ENCODE results near the gene HDAC9. TPM values are rescaled to one million over a fixed set of nuclear protein-coding genes. Genes with fewer than 3 reads are reported as not detected.

HDAC9 gene
- polyA plus RNA-seq, 1 of the 3 experiments (the other 2 are of a cell fraction): 11.6 TPM

- 48% methylated on average over 1 of the region's 1 CpG for WGBS (ENCODE audit: low lambda C conversion rate)
- ChIA-PET POLR2A (no interaction called here), CTCF (no interaction called here)
Observed at GRCh38 chr7:18619311-18619710, 123.8 kb downstream of the HDAC9 start.

GRCh38 chr7:18623389-18623788 lies 127.8 kb downstream of the HDAC9 start:
- peaks cover 0 to 10% of the 10 kb centered on the region in 2 experiments; a peak in 2 of 4 replicates for H3K4me1 ChIP-seq (ENCODE audit: control insufficient read depth in 1 of 2, insufficient read depth in 2 of 2, low read depth in 1 of 2, low read length in 1 of 2)
- no peak overlapping the region for H3K4me3 ChIP-seq (ENCODE audit: low read depth in 2 of 2, low read length in 1 of 2)
- CTCF ChIA-PET: interaction anchor here (0.7 to 2.6 kb wide), 2 partner anchors 21 to 43 kb away, joined by 3 to 9 read pairs; no protein-coding TSS in a partner anchor
- no peak overlapping the region for H2AFZ ChIP-seq (ENCODE audit: low read depth)
- H3K27me3 ChIP-seq (ENCODE audit: insufficient read depth): no peaks in the 10 kb centered on the region
- H3K9ac ChIP-seq: no peak overlapping the region
- no peaks in the 10 kb centered on the region; the same call in 1 of the 2 replicates for H3K79me2 ChIP-seq (ENCODE audit: insufficient read depth)
- no peak overlapping the region for H3K4me2 ChIP-seq
- DNase-seq: no peak
- peaks cover 1% of the 10 kb centered on the region for H3F3A ChIP-seq (replicated peaks; ENCODE audit: insufficient read depth)
- TF ChIP-seq RCOR1 (IDR thresholded peaks at IDR 0.05; ENCODE audit: low read length) (no peak), NRF1 (IDR thresholded peaks at IDR 0.05; ENCODE audit: low read depth, low read length) (no peak), FOSL2 (IDR thresholded peaks at IDR 0.05; ENCODE audit: borderline replicate concordance, low read depth) (no peak)
- no peaks in the 10 kb centered on the region for H3K9me2 ChIP-seq
- no peak overlapping the region for H3K27ac ChIP-seq (ENCODE audit: low read depth in 2 of 2, low read length in 1 of 2)
- H3K9me3 ChIP-seq: no peaks in the 10 kb centered on the region
- no peaks in the 10 kb centered on the region for H4K20me1 ChIP-seq (ENCODE audit: insufficient read depth)
- 95% methylated on average over 3 of the region's 3 CpGs for WGBS (ENCODE audit: low lambda C conversion rate)
- POLR2A ChIA-PET: no interaction called here
- H3K36me3 ChIP-seq (replicated peaks in 1 of 2; ENCODE audit: control insufficient read depth in 1 of 2, insufficient read depth in 2 of 2, low read length in 1 of 2): peaks cover 66 to 74% of the 10 kb centered on the region in 2 experiments

More at GRCh38 chr7:18619311-18619710, 123.8 kb downstream of the HDAC9 start:
- Histone ChIP-seq H4K20me1 (ENCODE audit: insufficient read depth) (no peaks in the 10 kb centered on the region), H3K9me2 (no peaks in the 10 kb centered on the region; the same call in 1 of the 2 replicates), H2AFZ (ENCODE audit: low read depth) (no peak overlapping the region), H3F3A (replicated peaks; ENCODE audit: insufficient read depth) (no peaks in the 10 kb centered on the region), H3K9ac (no peak overlapping the region), H3K4me2 (no peak overlapping the region), H3K4me1 (ENCODE audit: control insufficient read depth in 1 of 2, insufficient read depth in 2 of 2, low read depth in 1 of 2, low read length in 1 of 2) (peaks cover 0 to 4% of the 10 kb centered on the region in 2 experiments; a peak in 2 of 4 replicates), H3K36me3 (replicated peaks in 1 of 2; ENCODE audit: control insufficient read depth in 1 of 2, insufficient read depth in 2 of 2, low read length in 1 of 2) (peaks cover 71 to 78% of the 10 kb centered on the region in 2 experiments), H3K27me3 (ENCODE audit: insufficient read depth) (no peaks in the 10 kb centered on the region), H3K27ac (ENCODE audit: low read depth in 2 of 2, low read length in 1 of 2) (no peak overlapping the region), H3K9me3 (no peaks in the 10 kb centered on the region), H3K4me3 (ENCODE audit: low read depth in 2 of 2, low read length in 1 of 2) (no peak overlapping the region), H3K79me2 (ENCODE audit: insufficient read depth) (no peaks in the 10 kb centered on the region; the same call in 1 of the 2 replicates)
- no peak for TF ChIP-seq FOSL2 (IDR thresholded peaks at IDR 0.05; ENCODE audit: borderline replicate concordance, low read depth)
- TF ChIP-seq EZH2phosphoT487 (IDR thresholded peaks at IDR 0.05; ENCODE audit: borderline replicate concordance, low read depth): no peak
- no peak for TF ChIP-seq ELF1 (IDR thresholded peaks at IDR 0.05)
- no peak for TF ChIP-seq RCOR1 (IDR thresholded peaks at IDR 0.05; ENCODE audit: low read length)
- TF ChIP-seq CHD2 (IDR thresholded peaks at IDR 0.05; ENCODE audit: low read length, partially characterized antibody): no peak
- no peak for TF ChIP-seq JUND (IDR thresholded peaks at IDR 0.05)
- TF ChIP-seq MXI1 (IDR thresholded peaks at IDR 0.05; ENCODE audit: low read depth, low read length): no peak
- no peak for TF ChIP-seq NFIC (IDR thresholded peaks at IDR 0.05; ENCODE audit: borderline replicate concordance)
- no peak for TF ChIP-seq TAF1 (IDR thresholded peaks at IDR 0.05; ENCODE audit: borderline replicate concordance, low read depth, low read length)
- no peak for TF ChIP-seq NRF1 (IDR thresholded peaks at IDR 0.05; ENCODE audit: low read depth, low read length)
- no peak for TF ChIP-seq REST (IDR thresholded peaks at IDR 0.05; ENCODE audit: low read depth, low read length)
- DNase-seq: no peak

Measured in SK-N-SH (cell line).